ENCODE measurements around the gene INO80. TPM values are rescaled to one million over a fixed set of nuclear protein-coding genes. Genes with fewer than 3 reads are reported as not detected.
"Not testable (repeated sequence)": the region's sequence is repeated elsewhere in the genome, so short reads cannot be mapped to it uniquely, and the experiment has no call there.

The INO80 gene
- total RNA-seq, 1 donor from 2014 or later, result 31.7 TPM

- no peaks in the 10 kb centered on the region for H3K36me3 ChIP-seq
- DNase-seq (ENCODE audit: extremely low spot score in 2 of 2), result no peak
- H3K9me3 ChIP-seq, result no peaks in the 10 kb centered on the region
- no peak overlapping the region for H3K27ac ChIP-seq
- H3K4me1 ChIP-seq, result peaks cover 25% of the 10 kb centered on the region
- no peak overlapping the region for H3K4me3 ChIP-seq
- H3K27me3 ChIP-seq, result no peaks in the 10 kb centered on the region
- intact Hi-C loops (cut with DNase I), result no loop called here
- TF ChIP-seq POLR2AphosphoS5 (IDR thresholded peaks at IDR 0.05; ENCODE audit: insufficient read depth in 1 of 2, low read depth in 1 of 2) (no peak), CTCF (IDR thresholded peaks at IDR 0.05) (no peak), POLR2A (IDR thresholded peaks at IDR 0.05) (no peak)
Measured at GRCh38 chr15:40969363-40969762, 146.7 kb downstream of the INO80 start.

GRCh38 chr15:40968290-40969085 lies 147.6 kb downstream of the INO80 start:
- TF ChIP-seq POLR2AphosphoS5 (IDR thresholded peaks at IDR 0.05; ENCODE audit: insufficient read depth in 1 of 2, low read depth in 1 of 2) (no peak), POLR2A (IDR thresholded peaks at IDR 0.05) (no peak)
- Histone ChIP-seq H3K9me3 (no peaks in the 10 kb centered on the region), H3K27me3 (no peaks in the 10 kb centered on the region), H3K36me3 (no peaks in the 10 kb centered on the region), H3K27ac (no peak overlapping the region), H3K4me1 (peaks cover 25% of the 10 kb centered on the region), H3K4me3 (no peak overlapping the region)
- intact Hi-C loops (cut with DNase I), result no loop called here
- DNase-seq (ENCODE audit: extremely low spot score in 2 of 2), result no peak

- no peak for DNase-seq (ENCODE audit: extremely low spot score in 2 of 2)
- H3K4me3 ChIP-seq, result no peak overlapping the region
- no peaks in the 10 kb centered on the region for H3K27me3 ChIP-seq
- no peak for TF ChIP-seq POLR2AphosphoS5 (IDR thresholded peaks at IDR 0.05; ENCODE audit: insufficient read depth in 1 of 2, low read depth in 1 of 2)
- TF ChIP-seq CTCF (IDR thresholded peaks at IDR 0.05), result no peak
- no peak for TF ChIP-seq POLR2A (IDR thresholded peaks at IDR 0.05)
- intact Hi-C loops (cut with DNase I), result no loop called here
- H3K36me3 ChIP-seq, result no peaks in the 10 kb centered on the region
- H3K9me3 ChIP-seq, result no peaks in the 10 kb centered on the region
- H3K4me1 ChIP-seq, result peaks cover 17% of the 10 kb centered on the region
- no peak overlapping the region for H3K27ac ChIP-seq
Measured at GRCh38 chr15:40964634-40965033, 151.4 kb downstream of the INO80 start.

- TF ChIP-seq CTCF (IDR thresholded peaks at IDR 0.05) (no peak), POLR2A (IDR thresholded peaks at IDR 0.05) (no peak), POLR2AphosphoS5 (IDR thresholded peaks at IDR 0.05; ENCODE audit: insufficient read depth in 1 of 2, low read depth in 1 of 2) (no peak)
- no peak for DNase-seq (ENCODE audit: extremely low spot score in 2 of 2)
- Histone ChIP-seq H3K27ac (no peak overlapping the region), H3K4me1 (peaks cover 17% of the 10 kb centered on the region), H3K36me3 (no peaks in the 10 kb centered on the region), H3K4me3 (no peak overlapping the region), H3K9me3 (no peaks in the 10 kb centered on the region), H3K27me3 (no peaks in the 10 kb centered on the region)
- intact Hi-C loops (cut with DNase I), result no loop called here
Measured at GRCh38 chr15:40964006-40964405, 152.1 kb downstream of the INO80 start.

GRCh38 chr15:40963201-40963600 lies 152.9 kb downstream of the INO80 start:
- TF ChIP-seq POLR2A (IDR thresholded peaks at IDR 0.05), result no peak
- TF ChIP-seq POLR2AphosphoS5 (IDR thresholded peaks at IDR 0.05; ENCODE audit: insufficient read depth in 1 of 2, low read depth in 1 of 2), result no peak
- no peak for TF ChIP-seq CTCF (IDR thresholded peaks at IDR 0.05)
- no peak for DNase-seq (ENCODE audit: extremely low spot score in 2 of 2)
- Histone ChIP-seq H3K4me3 (no peak overlapping the region), H3K27ac (no peak overlapping the region), H3K9me3 (no peaks in the 10 kb centered on the region), H3K36me3 (no peaks in the 10 kb centered on the region), H3K27me3 (no peaks in the 10 kb centered on the region), H3K4me1 (peaks cover 17% of the 10 kb centered on the region)
- intact Hi-C loops (cut with DNase I), result no loop called here

- peaks cover 17% of the 10 kb centered on the region for H3K4me1 ChIP-seq
- H3K27ac ChIP-seq; H3K36me3 ChIP-seq; H3K4me3 ChIP-seq; H3K9me3 ChIP-seq; DNase-seq (ENCODE audit: extremely low spot score in 2 of 2); intact Hi-C loops (cut with DNase I); H3K27me3 ChIP-seq: not testable (repeated sequence)
Measured at GRCh38 chr15:40962317-40962716, 153.8 kb downstream of the INO80 start.

GRCh38 chr15:40961740-40962139 lies 154.3 kb downstream of the INO80 start:
- H3K27me3 ChIP-seq; intact Hi-C loops (cut with DNase I); H3K36me3 ChIP-seq; DNase-seq (ENCODE audit: extremely low spot score in 2 of 2); H3K27ac ChIP-seq; H3K9me3 ChIP-seq; H3K4me3 ChIP-seq: not testable (repeated sequence)
- peaks cover 14% of the 10 kb centered on the region for H3K4me1 ChIP-seq

Data from vagina (tissue), 2 donors.